ENCODE data around the gene RGS12.

DNA sequence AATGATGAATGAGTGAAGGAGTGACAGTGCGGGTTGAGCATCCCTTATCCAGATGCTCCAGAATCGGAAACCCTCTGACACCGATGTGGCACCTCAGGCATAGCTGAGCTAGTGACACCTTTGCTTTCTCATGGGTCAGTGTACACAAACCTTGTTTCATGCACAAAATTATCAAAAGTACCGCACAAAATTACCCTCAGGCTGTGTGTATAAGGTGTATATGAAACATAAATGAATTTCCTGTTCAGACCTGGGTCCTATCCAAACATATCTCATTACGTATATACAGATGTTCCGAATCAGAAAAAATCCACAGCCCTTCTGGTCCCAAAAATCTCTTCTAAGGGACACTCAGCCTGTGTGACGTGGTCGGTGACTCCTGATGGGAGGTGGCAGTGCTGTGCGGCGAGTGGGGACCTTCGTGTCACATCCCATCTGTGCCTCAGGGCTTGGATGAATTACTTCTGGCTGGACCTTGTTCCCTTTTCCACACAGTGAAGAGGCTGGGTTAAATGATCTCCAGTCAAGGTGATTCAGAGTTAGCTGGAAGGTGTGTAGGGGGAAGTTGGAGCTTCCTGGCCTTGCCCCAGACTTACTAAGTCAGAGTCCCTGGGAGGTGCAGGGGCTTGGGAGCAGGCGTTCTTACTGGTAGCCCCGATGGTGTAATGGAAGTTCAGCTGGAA, 18.8 kb downstream of the RGS12 start:
- TF ChIP-seq EZH2phosphoT487 (IDR thresholded peaks at IDR 0.05; ENCODE audit: insufficient read depth, low read depth) (no peak), EZH2 (IDR thresholded peaks at IDR 0.05; ENCODE audit: insufficient read depth, poor library complexity, severe bottlenecking) (no peak)

Data from GM23248 (cell line).